ENCODE data around the gene CDH4. TPM values are rescaled to one million over a fixed set of nuclear protein-coding genes. Genes with fewer than 3 reads are reported as not detected.

CDH4 gene
- total and polyA plus RNA-seq, 2 of the 8 experiments (the other 6 are each of a cell fraction or from before 2014, with no cell fraction given), result 4.3 to 7.9 TPM

DNA sequence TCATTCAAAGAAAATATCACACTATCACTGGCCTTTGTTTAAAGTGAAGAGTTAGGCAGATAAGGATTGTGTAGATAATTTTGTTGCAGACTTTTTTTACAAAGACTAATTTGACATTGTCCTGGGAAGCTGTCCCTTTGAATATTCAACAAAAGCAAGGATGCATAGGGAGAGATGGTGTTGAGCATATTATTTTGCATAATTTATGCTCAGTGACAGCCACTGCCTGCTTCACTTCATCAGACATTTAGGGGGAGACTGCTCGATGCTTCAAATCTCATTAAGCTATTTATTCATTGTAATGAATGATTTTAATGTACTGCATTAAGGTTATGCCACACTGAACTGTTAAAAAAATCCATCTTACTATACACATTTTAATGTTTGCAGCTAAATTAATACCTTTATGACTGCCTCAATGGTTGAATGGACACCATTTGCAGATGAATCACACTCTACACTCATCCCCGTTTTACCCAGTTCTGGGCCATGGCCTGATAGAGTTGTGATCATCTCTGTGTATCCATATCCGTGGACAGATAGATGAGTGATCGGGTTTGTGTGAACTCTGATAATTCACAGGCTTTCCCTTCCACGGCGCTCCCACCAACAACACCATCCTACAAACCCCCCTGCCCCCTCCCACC lies 128.0 kb downstream of the CDH4 start (continued):
- no peak for TF ChIP-seq CTCF (IDR thresholded peaks at IDR 0.05; ENCODE audit: control extremely low read depth in 1 of 3, insufficient read depth in 1 of 3, low read depth in 1 of 3, low read length in 3 of 3)
- TF ChIP-seq SAP30 (IDR thresholded peaks at IDR 0.05; ENCODE audit: insufficient read depth, insufficient replicate concordance, low read length), result no peak

Data from H1 (cell line).